Esophagus muscularis mucosa (tissue), 4 donors: ENCODE results near the gene MAT2A.

Source experiments
- CTCF ChIP-seq, 3 experiments: fragments of 200-600 bp in 2 of 3; fragments of 450-650 bp in 1 of 3; sonication (generic) in 2 of 3; IDR thresholded peaks; one replicate each; pipeline ENCODE4 v1.5.1; 2017 to 2019; ENCODE audit warnings: antibody characterized with exemption in 3 of 3, mild to moderate bottlenecking in 2 of 3, moderate library complexity in 1 of 3
- EP300 ChIP-seq: sonication (generic); formaldehyde crosslinking; IDR thresholded peaks from one replicate; pipeline ENCODE4 v1.6.1; 2017; ENCODE audit warnings: antibody characterized with exemption
- POLR2A ChIP-seq: fragments of 450-650 bp; IDR thresholded peaks from one replicate; pipeline ENCODE4 v1.6.1; 2017; ENCODE audit warnings: antibody characterized with exemption, moderate library complexity, mild to moderate bottlenecking, low read depth
- POLR2AphosphoS5 ChIP-seq, 2 donors: sonication (generic); formaldehyde crosslinking; IDR thresholded peaks; one replicate each; pipeline ENCODE4 v1.6.1; 2017; ENCODE audit warnings: antibody characterized with exemption in 2 of 2

- TF ChIP-seq CTCF (IDR thresholded peaks at IDR 0.05) (no peak), POLR2A (no peak), EP300 (no peak), POLR2AphosphoS5 (IDR thresholded peaks at IDR 0.05) (no peak)
Measured at GRCh38 chr2:85554980-85555612, 16.1 kb downstream of the MAT2A start.
